ENCODE results near the gene DDX19B.

- TF ChIP-seq CTCF (IDR thresholded peaks at IDR 0.05) (no peak), POLR2A (IDR thresholded peaks at IDR 0.05) (no peak)
Measured at GRCh38 chr16:70258065-70258464, 40.9 kb upstream of the DDX19B start.

Data from adrenal gland (tissue), 5 donors.